Neural cell (in vitro differentiated cells): ENCODE data around the gene DBN1. TPM values are rescaled to one million over a fixed set of nuclear protein-coding genes. Genes with fewer than 3 reads are reported as not detected.

Experiments used
- H2AFZ ChIP-seq: fragments of 200-600, 300-800 bp; sonication (generic), shearing (Covaris generic); 2 replicates; pipeline ENCODE4 v1.6.0; 2014; ENCODE audit warnings: low read depth, mild to moderate bottlenecking, antibody characterized with exemption, low read length, moderate library complexity
- H3F3A ChIP-seq: fragments of 200-600 bp; shearing (Covaris generic); 2 replicates; pipeline ENCODE4 v1.6.1; 2016; ENCODE audit warnings: mild to moderate bottlenecking, moderate library complexity, mixed read lengths, antibody characterized with exemption, low read length; ENCODE audit not compliant: insufficient read depth, poor library complexity, severe bottlenecking
- H3K27ac ChIP-seq: fragments of 200-600, 300-800 bp; sonication (generic), shearing (Covaris generic); 2 replicates; pipeline ENCODE4 v1.5.1; 2014; ENCODE audit warnings: mild to moderate bottlenecking, low read length, moderate library complexity
- H3K27me3 ChIP-seq: fragments of 300-800, 200-600 bp; sonication (generic), shearing (Covaris generic); 2 replicates; pipeline ENCODE4 v1.6.0; 2014; ENCODE audit warnings: mild to moderate bottlenecking, low read depth, low read length, moderate library complexity; ENCODE audit not compliant: insufficient read depth
- H3K36me3 ChIP-seq: fragments of 300-800, 200-600 bp; sonication (generic), shearing (Covaris generic); 2 replicates; pipeline ENCODE4 v1.5.1; 2014; ENCODE audit warnings: mild to moderate bottlenecking, antibody characterized with exemption, low read length, moderate library complexity; ENCODE audit not compliant: insufficient read depth
- H3K4me2 ChIP-seq: fragments of 300-800, 200-600 bp; sonication (generic), shearing (Covaris generic); 2 replicates; pipeline ENCODE4 v1.6.0; 2014; ENCODE audit warnings: mild to moderate bottlenecking, low read length
- H3K4me3 ChIP-seq: fragments of 300-800, 200-600 bp; sonication (generic), shearing (Covaris generic); 2 replicates; pipeline ENCODE4 v1.5.1; 2014; ENCODE audit warnings: mild to moderate bottlenecking, low read length, moderate library complexity
- H3K79me2 ChIP-seq: fragments of 200-600 bp; shearing (Covaris generic); replicated peaks from 2 replicates; pipeline ENCODE4 v1.6.0; 2014; ENCODE audit warnings: mild to moderate bottlenecking, low read length, moderate library complexity; ENCODE audit not compliant: insufficient read depth
- H3K9ac ChIP-seq: fragments of 300-800, 200-600 bp; sonication (generic), shearing (Covaris generic); 2 replicates; pipeline ENCODE4 v1.6.1; 2016; ENCODE audit warnings: mild to moderate bottlenecking, low read length, mixed read lengths
- H3K9me2 ChIP-seq: fragments of 200-600 bp; shearing (Covaris generic); 2 replicates; pipeline ENCODE4 v1.6.1; 2016; ENCODE audit warnings: mild to moderate bottlenecking, low read length, mixed read lengths; ENCODE audit not compliant: insufficient read depth
- H3K9me3 ChIP-seq: fragments of 200-600, 300-800 bp; sonication (generic), shearing (Covaris generic); 2 replicates; pipeline ENCODE4 v1.6.1; 2016; ENCODE audit warnings: mild to moderate bottlenecking, mixed run types, low read length, moderate library complexity, mixed read lengths
- H4K20me1 ChIP-seq: fragments of 200-600 bp; shearing (Covaris generic); 2 replicates; pipeline ENCODE4 v1.6.1; 2016; ENCODE audit warnings: mild to moderate bottlenecking, mixed run types; ENCODE audit not compliant: insufficient read depth
- EZH2 ChIP-seq: fragments of 200-600, 300-800 bp; shearing (Covaris generic), sonication (generic); IDR thresholded peaks from 2 replicates; pipeline ENCODE4 v1.6.1; 2014; ENCODE audit warnings: antibody characterized with exemption, low read length, borderline replicate concordance, mild to moderate bottlenecking; ENCODE audit not compliant: insufficient read depth, poor library complexity, severe bottlenecking
- MXI1 ChIP-seq: fragments of 450-650 bp; conservative IDR thresholded peaks from 2 replicates; pipeline ENCODE4 v1.6.1; 2014; ENCODE audit warnings: antibody characterized with exemption, mild to moderate bottlenecking; ENCODE audit not compliant: poor library complexity, severe bottlenecking
- POLR2AphosphoS5 ChIP-seq: IDR thresholded peaks from 2 replicates; pipeline ENCODE4 v1.6.1; 2012
- RAD21 ChIP-seq: fragments of 450-650 bp; conservative IDR thresholded peaks from 2 replicates; pipeline ENCODE4 v1.6.1; 2014; ENCODE audit warnings: antibody characterized with exemption, mild to moderate bottlenecking, moderate library complexity
- SMC3 ChIP-seq: fragments of 450-650 bp; conservative IDR thresholded peaks from 2 replicates; pipeline ENCODE4 v1.6.1; 2014; ENCODE audit warnings: antibody characterized with exemption, mild to moderate bottlenecking, moderate library complexity; ENCODE audit not compliant: poor library complexity
- polyA plus RNA-seq: library from polyadenylated mRNA; depleted of rRNA; stranded (reverse); fragments of >200 nt; gene quantifications from 2 replicates; pipeline ENCODE4 v1.2.3, GENCODE V29; 2014
- TF ChIP-seq, protein P1 (sequence below): IDR thresholded peaks from 2 replicates; pipeline ENCODE4 v1.6.1; 2012; ENCODE audit warnings: borderline replicate concordance
- TF ChIP-seq, protein P2 (sequence below): fragments of 450-650 bp; IDR thresholded peaks from 2 replicates; pipeline ENCODE4 v1.5.1; 2014; ENCODE audit warnings: antibody characterized with exemption, mild to moderate bottlenecking, moderate library complexity; ENCODE audit not compliant: poor library complexity, severe bottlenecking

The DBN1 gene
- polyA plus RNA-seq, 1 donor from 2014 or later: 319 TPM

DNA sequence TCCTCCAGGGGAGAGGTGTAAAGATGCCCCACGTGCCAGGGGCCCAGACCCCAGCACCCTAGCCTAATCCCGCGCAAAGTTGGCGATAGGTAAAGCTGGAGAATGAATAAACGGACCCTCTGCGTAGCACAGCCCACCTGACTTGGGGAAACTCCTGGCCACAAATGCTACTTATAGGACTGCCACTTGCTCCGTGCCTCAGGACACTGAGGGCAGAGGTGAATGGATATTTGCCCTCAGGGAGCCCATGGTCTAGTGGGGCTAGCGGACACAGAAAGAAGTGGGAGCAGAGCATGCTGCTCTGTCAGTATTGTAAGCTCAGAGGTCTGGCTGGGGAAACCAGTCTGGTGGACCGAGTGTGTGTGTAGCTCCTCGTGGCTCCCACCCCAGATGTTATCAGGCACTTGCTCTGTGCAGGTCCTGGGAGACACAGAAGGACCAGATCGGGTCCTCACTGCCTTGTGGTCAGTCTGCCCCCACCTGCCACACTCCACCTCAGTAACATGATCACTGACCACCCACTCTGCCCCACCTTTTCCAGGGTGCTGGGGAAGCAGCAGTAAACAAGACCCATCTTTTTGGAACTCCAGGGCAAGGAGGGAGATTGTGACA lies 46.1 kb downstream of the DBN1 start:
- Histone ChIP-seq H3K79me2 (peaks cover 18% of the 10 kb centered on the region), H3F3A (no peaks in the 10 kb centered on the region), H3K9me3 (no peaks in the 10 kb centered on the region), H2AFZ (no peak overlapping the region), H3K9ac (peak overlapping the region; percentile 83), H3K9me2 (no peaks in the 10 kb centered on the region), H3K4me3 (peak overlapping the region; percentile 94), H3K27ac (peak overlapping the region; percentile 47), H3K4me2 (peak overlapping the region; percentile 77), H4K20me1 (no peaks in the 10 kb centered on the region), H3K36me3 (no peaks in the 10 kb centered on the region), H3K27me3 (no peaks in the 10 kb centered on the region)
- no peak for TF ChIP-seq EZH2

DNA sequence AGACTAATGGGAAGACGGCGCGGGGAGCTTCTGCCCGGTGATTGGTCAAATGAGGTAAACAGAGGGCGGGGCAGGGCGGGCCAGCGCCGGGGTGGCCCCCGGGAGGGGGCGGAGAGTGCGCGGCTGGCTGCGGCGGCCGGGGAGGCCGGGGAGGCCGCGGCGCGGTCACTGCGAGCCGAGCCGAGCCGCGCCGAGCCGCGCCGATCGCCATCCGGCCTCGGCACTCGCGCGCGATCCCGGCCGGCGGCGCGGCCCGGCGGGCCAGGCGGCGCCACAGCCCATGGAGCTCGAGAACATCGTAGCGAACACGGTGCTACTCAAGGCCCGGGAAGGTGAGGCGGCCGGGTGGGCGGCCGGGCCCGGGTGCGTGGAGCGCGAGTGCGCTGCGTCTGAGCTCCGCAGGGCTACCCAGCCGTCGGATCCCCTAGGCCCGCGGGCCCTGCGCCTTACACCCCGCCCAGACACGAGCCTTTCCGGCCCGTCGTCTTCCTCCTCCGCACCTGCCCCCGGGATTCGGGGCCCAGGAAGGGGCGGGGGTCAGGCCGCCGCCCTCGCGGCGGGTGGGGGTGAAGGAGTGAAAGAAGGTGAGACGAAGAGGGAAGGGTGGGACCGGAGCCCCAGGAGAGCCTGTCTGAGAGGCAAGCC lies 46.7 kb downstream of the DBN1 start, which contains the start of gene GRK6:
TSS of gene GRK6 (plus strand) at position 111 of the 645 bp plus-strand sequence. CDS start at position 281, 170 bp downstream.
- no peaks in the 10 kb centered on the region for H3F3A ChIP-seq
- H4K20me1 ChIP-seq: no peaks in the 10 kb centered on the region
- H3K27ac ChIP-seq: peak within 1 kb of the TSS; percentile 88
- H3K36me3 ChIP-seq: no peaks in the 10 kb centered on the region
- TF ChIP-seq, protein P1, sequence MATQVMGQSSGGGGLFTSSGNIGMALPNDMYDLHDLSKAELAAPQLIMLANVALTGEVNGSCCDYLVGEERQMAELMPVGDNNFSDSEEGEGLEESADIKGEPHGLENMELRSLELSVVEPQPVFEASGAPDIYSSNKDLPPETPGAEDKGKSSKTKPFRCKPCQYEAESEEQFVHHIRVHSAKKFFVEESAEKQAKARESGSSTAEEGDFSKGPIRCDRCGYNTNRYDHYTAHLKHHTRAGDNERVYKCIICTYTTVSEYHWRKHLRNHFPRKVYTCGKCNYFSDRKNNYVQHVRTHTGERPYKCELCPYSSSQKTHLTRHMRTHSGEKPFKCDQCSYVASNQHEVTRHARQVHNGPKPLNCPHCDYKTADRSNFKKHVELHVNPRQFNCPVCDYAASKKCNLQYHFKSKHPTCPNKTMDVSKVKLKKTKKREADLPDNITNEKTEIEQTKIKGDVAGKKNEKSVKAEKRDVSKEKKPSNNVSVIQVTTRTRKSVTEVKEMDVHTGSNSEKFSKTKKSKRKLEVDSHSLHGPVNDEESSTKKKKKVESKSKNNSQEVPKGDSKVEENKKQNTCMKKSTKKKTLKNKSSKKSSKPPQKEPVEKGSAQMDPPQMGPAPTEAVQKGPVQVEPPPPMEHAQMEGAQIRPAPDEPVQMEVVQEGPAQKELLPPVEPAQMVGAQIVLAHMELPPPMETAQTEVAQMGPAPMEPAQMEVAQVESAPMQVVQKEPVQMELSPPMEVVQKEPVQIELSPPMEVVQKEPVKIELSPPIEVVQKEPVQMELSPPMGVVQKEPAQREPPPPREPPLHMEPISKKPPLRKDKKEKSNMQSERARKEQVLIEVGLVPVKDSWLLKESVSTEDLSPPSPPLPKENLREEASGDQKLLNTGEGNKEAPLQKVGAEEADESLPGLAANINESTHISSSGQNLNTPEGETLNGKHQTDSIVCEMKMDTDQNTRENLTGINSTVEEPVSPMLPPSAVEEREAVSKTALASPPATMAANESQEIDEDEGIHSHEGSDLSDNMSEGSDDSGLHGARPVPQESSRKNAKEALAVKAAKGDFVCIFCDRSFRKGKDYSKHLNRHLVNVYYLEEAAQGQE: no peak
- TF ChIP-seq SMC3 (peak; percentile 46), POLR2AphosphoS5 (peak; percentile 40), MXI1 (peak; percentile 70), RAD21 (peak; percentile 51)
- TF ChIP-seq, protein P2, sequence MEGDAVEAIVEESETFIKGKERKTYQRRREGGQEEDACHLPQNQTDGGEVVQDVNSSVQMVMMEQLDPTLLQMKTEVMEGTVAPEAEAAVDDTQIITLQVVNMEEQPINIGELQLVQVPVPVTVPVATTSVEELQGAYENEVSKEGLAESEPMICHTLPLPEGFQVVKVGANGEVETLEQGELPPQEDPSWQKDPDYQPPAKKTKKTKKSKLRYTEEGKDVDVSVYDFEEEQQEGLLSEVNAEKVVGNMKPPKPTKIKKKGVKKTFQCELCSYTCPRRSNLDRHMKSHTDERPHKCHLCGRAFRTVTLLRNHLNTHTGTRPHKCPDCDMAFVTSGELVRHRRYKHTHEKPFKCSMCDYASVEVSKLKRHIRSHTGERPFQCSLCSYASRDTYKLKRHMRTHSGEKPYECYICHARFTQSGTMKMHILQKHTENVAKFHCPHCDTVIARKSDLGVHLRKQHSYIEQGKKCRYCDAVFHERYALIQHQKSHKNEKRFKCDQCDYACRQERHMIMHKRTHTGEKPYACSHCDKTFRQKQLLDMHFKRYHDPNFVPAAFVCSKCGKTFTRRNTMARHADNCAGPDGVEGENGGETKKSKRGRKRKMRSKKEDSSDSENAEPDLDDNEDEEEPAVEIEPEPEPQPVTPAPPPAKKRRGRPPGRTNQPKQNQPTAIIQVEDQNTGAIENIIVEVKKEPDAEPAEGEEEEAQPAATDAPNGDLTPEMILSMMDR: no peak
- H3K79me2 ChIP-seq: peaks cover 18% of the 10 kb centered on the region
- H3K4me2 ChIP-seq: peak within 1 kb of the TSS; percentile 77
- no peaks in the 10 kb centered on the region for H3K9me3 ChIP-seq
- no peaks in the 10 kb centered on the region for H3K9me2 ChIP-seq
- H3K4me3 ChIP-seq: peak within 1 kb of the TSS; percentile 94
- H2AFZ ChIP-seq: peak within 1 kb of the TSS; percentile 73
- H3K9ac ChIP-seq: peak within 1 kb of the TSS; percentile 83
- no peaks in the 10 kb centered on the region for H3K27me3 ChIP-seq
